SIG-M5 treated with dmso at 0.1 percent for 504 hours (cell line): ENCODE results near the gene RAMP3.
"Not testable (repeated sequence)": the region's sequence is repeated elsewhere in the genome, so short reads cannot be mapped to it uniquely, and the experiment has no call there.

Experiments used
- DNase-seq: peaks from one replicate; lab custom pipeline; 2025; ENCODE audit not compliant: unreplicated experiment; lab: John Stamatoyannopoulos, UW

The RAMP3 gene

DNA sequence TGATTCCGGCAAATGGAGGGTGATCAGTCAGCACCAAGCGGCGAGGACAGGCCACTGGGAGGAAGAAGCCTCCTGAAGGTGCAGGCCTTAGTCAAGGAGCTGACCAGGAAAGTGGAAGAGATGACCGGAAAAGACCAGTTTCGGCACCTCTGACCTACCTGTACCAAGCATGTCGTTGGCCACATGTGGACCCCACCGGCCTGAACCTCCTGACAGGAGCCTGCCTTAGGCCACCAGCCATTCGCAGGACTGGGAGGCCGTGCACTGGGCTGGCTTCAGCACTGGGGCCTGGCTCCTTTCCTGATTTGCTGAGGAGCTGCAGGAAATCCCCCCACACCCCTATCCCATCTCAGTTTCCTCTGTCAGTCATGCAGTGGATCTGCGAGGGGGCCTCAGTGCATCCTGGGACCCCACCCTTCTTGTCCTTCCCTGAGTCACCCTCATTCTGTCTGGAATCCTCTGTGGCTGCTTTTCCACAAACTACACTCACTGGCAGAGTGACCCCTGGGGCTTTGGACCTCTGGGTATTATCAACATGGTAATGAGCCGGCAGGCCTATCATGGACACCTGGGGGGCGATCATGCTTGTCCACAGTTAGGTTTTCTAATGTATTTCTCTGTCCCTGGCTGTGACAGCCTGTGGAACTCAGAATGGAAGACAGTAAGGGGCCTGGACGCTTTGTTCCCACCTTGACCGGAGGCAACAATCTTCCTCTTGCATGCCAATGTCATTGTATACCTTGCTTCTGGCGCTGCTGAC is 33.0 kb downstream of the RAMP3 start:
- no peak for DNase-seq

DNA sequence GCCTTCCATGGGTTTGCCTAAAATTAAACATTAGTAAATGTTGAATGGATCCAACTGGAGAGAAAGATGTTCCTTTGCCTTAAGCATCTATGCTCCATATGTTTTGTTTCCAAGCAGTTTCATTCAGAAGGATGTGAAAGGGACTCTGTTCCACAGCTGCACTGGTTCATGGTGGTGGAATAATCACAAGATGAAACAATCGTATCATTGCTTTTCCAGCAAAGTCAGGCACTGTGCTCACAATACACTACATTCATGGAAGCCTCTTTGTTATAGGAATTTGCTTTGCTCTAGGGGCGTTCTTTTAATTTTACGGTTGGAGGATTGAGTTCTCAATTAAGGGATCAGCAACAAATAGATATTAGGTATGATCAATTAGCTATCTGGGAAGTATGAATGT is 33.8 kb downstream of the RAMP3 start:
- no peak for DNase-seq

DNA sequence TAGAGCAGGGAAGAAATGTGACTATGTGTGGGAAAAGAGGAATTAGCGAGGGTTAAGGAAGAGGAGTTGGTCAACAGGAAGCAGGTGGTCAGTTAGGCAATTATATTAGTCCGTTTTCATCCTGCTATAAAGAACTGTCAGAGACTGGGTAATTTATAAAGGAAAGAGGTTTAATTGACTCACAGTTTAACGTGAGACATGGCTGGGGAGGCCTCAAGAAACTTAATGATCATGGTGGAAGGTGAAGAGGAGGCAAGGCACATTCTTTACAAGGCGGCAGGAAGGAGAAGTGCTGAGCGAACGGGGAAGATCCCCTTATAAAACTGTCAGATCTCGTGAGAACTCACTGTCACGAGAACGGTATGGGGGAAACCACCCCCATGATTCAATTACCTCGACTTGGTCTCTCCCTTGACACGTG is 35.0 kb downstream of the RAMP3 start:
- DNase-seq, result no peak

DNA sequence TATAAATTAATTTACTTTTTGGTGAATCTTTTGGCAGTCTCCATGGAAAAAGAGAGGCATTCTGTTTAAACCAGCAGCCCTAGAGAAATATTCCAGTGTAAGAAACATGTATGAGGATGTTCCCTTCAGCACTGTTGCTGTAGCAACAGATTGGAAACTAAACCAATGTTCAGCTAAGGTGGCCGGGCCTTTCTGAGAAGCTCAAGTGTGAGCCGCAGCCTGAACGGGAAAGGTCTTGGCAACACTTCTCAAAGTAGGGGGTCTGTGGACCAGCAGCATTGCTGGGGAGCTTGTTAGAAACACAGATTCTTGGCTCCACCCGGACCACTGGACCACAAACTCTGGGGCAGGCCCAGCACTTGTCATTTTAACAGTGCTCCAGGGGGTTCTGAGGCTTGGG is 36.2 kb downstream of the RAMP3 start:
- no peak for DNase-seq

DNA sequence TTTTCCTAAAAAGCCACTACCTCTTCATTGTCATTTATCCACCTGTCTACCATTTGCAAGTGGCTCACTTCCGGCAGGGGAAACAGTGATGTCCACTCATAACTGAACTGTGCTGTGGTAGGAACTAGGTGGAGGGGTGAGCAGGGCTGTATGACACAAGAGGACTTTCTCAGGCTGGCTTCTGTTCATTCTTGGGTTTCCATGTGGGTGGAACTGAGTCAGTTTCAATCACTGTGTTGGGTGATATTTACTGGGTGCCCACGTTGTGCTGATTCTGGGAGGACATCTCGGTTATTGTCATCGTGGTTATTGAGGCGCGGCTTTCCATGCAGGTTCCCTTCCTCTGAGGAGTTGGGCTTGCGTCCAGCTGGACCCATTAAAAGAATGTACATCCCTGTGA is 38.8 kb downstream of the RAMP3 start:
- DNase-seq, result no peak

DNA sequence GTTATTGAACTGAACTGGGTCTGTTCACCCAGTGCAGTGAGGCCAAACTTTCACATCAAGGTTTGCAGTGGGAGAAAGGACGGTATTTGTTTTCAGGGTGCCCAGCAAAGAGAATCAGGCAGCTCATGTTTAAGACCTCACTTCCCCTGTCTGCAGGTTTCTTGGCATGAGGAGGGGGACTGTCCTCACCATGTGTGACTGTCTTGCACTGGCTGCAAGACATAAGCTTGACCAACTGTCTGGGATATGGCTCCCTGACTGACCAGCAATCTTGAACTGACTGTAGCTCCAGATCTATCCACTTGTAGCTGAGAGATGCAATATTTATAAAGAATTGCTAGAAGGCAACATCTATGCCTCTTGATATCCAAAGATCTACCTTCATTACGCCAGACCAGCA is 39.9 kb downstream of the RAMP3 start:
- DNase-seq, result no peak

DNA sequence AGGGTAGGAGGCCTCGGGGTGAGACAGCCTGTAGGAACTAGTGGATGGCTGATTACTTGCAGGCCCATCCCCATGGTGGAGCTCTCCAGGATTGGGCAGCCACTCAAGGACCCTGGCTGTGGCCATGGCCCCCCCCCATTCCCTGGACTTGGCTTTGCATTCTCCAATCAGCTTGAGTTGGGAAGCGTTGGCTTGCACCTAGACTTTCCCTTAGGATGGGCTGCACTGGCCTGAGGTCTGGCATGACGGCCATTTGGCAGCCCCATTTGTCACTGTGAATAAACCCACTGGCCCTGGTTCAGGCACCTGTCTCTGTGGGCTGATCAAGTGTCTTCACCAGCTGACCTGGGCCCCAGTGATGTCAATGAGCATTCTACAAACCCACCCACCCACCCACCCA is 41.4 kb downstream of the RAMP3 start:
- DNase-seq, result no peak

DNA sequence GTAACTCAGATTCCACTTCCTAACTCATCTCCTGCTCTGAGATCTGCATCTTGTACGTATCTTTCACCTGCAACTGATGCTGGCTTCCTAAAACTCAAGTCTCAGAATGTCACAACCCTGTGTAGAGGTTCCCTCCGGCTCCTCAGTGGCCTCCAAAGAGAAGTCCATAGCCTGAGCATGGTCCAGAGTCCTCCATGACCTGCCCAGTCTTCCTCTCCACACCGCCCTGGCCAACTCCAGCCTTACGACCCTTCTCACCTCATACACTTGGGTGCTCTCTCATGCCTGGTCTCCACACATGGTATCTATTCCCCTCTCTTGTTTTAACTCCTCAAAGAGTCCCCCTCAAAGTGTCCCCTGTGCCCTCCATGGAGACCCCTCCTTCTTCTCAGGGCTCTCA is 41.9 kb downstream of the RAMP3 start:
- no peak for DNase-seq

DNA sequence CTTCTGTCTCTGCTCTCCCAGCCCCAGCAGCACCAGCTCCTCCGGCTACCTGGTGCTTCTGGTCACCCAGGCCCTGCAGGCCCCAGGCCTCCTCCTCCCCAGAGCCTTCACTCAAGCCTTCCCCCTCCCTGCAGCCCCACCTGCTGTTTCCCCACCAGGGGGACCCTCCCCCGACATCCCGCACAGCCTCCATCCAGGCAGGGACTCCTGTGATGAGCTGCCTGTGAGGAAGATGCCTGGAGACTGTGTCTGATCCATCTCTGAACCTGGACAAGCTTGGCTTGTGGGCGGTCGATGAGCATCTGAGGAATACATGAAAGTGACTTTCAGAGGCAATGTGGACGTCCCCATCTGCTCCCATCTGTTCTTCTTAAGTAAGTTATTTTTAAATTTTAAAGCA is 45.0 kb downstream of the RAMP3 start:
- no peak for DNase-seq

DNA sequence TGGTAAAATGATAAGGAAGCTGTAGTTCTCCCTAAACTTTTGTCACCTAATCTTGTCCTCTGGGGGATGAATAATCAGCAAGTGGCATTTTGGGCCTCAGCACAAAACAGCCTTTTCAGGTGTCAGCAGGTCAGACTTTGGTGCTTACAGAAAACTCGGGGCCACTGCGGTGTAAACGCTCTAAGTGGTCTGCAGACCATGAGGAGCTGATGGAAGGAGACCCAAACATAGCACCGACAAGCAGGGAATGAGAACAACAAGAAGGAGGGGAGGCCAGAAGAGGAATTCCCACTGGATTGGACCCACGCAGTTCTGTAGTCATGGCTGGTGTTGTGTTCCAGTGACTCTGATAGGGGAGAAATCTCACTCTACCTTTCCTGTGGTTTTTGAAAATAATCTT is 45.4 kb downstream of the RAMP3 start:
- DNase-seq, result no peak

DNA sequence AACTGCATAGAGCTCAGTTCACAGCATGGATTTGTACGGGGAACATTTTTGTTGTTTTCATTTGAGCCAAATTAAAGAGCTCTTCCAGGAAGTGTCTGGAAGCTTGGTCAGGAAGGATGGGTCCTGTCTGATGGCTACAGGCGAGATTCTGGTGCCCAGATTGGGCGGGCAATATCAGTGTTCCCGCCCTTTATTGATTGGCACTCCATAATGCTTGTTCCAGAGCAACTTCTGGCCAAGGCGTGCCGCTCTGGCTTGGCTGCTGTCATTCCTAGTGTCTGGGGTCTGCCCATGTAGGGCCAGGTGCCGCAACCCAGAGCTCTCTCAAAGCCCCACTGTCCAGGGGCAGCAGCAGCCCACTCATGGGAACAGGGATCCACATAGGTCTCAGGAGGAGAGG is 45.9 kb downstream of the RAMP3 start:
- DNase-seq, result no peak

DNA sequence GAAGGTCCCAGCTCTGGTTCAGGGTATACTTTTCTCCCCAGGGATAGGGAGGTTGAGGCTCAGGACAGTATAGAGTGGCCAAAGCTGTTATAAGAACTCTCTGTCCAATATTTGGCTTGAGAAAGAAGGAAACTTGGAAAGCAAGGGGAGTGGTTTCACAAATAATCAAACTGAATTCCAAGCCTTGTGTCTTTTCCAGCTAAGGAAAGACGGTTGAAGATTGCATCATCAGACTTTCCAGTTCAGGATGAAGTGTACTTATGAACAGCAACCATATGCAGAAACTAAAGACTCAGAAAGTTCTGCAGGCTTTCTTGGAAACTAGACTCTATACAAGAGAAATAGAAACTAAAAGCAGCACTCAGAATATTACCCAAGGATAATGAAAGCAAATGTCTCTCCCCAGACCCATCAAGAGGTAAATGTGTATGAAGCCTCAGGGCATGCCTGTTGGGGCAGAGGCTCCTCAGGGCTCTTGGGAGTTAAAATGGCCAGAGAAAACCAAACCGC is 46.4 kb downstream of the RAMP3 start:
- no peak for DNase-seq

DNA sequence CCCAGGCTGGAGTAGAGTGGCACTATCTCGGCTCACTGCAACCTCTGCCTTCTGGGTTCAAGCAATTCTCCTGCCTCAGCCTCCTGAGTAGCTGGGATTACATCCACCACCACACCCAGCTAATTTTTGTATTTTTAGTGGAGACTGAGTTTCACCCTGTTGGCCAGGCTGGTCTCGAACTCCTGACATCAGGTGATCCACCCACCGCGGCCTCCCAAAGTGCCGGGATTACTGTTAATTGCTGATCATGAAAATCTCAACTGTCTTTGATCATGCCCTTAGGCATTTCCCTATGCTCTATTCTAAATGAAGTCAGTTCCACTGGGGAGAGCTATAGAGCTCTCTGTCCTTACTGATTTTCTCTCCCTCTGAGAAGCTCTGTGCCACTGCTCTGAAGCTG is 48.7 kb downstream of the RAMP3 start:
- not testable (repeated sequence) for DNase-seq

DNA sequence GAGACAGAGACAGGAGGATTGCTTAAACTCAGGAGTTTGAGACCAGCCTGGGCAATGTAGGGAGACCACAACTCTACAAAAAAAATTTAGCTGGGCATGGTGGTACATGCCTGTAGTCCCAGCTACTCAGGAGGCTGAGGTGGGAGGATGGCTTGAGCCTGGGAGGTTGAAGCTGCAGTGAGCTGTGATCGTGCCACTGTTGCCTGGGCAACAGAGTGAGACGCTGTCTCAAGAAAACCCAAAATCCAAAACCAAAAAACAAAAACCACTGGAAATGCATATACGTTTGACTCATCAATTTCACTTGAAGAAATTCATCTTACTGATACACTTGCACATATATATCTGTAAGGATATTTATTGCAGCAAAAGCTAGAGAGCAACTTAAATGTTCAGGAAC is 52.3 kb downstream of the RAMP3 start:
- not testable (repeated sequence) for DNase-seq

DNA sequence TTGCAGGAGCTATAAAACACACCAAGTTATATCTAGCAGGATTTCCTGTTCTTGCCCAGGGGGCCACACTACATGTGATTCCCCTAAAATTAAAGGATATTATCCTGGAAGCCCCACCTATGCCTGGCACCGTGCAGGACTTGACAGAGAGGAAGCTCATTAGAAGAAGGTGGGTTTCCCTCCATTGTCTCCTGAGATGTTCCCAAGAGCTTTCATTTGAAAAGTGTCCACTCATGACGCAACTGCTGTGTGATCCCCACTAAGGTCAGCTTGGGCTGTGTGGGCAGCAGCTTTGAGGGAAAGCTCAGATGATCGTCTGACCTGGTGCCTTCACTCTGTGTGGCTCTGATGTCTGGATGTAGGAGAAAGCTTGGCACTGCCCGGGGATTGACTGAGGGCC is 53.5 kb downstream of the RAMP3 start:
- DNase-seq, result no peak

DNA sequence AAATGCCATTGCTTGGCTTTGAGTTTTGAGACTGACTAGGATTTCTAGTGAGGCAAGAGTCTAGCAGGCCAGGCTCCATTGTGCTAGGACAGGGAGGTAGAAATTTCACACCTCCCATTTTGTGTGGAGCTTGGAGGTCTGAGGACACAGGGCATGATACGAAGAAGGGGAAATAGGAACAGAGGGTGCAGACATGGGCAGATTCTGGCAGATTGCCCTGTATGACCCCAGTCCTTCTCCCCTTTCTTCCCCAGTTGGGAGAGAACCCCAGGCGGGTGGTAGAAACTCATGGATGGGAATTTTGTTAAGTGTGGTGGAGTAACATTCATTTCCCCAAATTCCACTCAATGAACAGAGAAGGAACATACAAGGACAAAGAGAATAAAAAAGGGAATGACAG is 54.4 kb downstream of the RAMP3 start:
- no peak for DNase-seq

DNA sequence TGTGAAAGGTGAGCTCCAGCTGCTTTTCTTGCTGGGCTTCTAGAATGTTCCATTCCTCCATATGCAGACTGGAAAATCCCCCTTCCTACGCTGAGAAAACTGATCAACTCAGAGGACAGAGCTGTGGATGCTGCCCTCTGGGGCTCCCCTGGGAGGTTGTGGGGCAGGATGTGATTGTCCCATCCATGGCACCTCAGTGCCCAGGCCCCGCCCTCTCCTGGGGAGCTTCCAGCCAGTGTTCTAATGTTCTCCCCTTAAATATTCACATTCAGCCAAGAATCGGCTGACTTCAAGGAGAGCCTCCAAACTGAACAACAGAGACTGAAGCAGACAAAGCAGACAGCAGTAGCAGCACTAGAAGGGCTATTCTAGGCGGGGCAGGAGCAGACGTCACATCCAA is 55.0 kb downstream of the RAMP3 start:
- DNase-seq, result no peak

DNA sequence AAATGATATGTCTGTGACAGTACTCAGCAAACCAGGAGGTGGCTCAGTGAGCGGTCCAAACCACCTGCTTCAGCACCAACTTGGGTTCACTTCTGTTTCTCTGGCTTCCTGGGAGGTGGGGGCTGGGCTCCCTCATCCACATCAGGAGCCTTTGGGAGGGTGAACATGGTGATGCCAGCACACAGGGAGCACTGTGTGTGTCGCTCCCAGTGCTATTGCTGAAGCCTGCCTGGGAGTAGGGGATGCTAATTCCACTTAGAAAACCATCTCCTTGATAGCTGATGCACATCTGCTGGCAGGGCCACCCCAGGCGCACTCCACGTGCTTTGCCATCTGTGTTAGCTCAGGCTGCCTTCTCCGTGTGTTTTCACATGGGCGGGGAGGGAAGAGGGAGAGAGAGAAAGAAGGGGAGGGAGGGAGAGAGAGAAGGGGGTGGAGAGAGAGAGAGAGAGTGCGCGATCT is 58.0 kb downstream of the RAMP3 start:
- no peak for DNase-seq

DNA sequence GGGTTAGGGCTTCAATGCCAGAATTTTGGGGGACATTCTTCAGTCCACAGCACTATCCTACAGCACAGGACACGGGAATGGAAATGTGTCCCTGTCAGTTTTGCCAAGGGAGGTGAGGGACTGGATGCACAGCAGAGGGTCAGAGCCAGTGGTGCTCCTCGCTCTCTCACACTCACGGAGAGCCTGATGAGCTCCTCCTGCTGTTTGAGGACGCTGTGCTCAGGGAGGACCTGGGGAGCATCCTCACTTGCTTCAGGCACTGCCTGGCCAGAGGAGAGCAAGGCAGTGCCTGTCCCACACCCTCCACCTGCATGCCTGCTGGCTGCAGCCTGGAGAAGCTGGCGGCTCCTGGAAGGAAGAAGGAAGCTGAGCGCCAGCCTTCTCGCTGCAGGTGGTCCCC is 58.6 kb downstream of the RAMP3 start:
- DNase-seq, result no peak

DNA sequence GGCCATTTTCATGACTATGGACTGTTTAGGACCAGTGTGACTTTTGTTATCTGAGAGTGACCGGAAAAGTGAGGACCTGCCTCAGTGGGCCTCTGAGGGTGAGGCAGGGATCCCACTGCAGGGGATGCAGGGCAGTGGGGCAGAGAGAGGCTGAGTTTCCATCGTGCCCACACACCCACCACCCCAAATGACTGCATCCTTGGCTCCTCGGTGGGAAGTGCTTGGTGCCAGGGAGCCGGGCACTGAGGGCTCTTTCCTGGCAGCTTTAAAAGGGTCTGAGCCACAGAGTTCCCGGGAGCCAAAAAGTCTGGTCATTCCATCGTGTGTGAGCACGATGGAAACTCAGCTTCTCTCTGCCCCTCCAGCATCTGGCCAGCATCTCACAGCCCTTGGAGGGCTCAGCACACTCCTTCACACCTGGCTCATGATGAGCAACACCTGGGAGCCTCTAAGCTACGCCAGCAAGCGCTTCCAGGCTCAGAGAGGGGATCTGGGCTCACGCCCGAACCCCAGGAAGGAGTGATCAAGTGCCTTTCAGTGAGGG is 59.1 kb downstream of the RAMP3 start:
- no peak for DNase-seq

DNA sequence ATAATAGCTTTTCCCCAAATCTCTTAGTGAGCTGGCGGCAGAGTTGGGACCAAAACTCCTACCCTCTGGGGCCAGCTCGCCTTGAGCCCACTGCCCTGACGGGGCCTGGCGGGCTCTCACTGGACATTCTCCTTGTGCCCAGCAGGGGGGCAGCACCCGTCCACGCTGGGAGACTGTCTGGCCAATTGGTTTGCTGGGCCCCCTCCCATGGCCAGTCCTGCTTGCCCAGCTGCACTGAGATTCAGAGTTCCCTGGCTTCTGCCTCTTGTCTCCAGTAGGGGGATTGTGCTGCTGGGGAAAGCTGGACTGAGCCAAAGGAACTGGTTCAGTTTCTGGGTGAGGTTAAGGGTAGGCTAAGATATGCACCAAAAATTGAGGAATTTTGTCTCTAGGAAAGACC is 59.8 kb downstream of the RAMP3 start:
- peak; percentile 16 for DNase-seq

DNA sequence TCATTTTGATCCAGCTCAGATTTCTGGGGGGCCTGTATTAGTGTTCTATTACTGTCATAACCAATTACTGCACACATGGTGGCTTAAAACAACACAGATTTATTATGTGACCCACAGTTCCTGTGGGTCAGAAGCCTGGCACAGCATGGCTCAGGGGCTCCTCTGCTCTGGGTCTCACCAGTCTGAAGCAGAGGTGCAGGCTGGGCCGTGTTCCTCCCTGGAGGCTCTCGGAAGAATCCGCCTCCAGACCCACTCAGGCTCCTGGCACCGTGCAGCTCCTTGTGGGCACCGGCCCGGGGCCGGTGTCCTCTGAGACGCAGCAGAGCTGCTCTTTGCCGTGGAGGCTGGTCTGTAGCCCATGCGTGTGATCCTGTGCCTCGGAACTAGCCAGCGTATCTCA is 61.5 kb downstream of the RAMP3 start:
- DNase-seq, result no peak
